Activated CD4-positive, alpha-beta T cell treated with anti-CD3 and anti-CD28 coated beads, Interleukin-10, Interleukin-2, amounts not matched to agents 100 ng/mL and 50 ng/mL, durations not matched to agents 16 hours and 8 hours (primary cell): Measurements from ENCODE around the gene ATG7.
"Not testable (repeated sequence)": the region's sequence is repeated elsewhere in the genome, so short reads cannot be mapped to it uniquely, and the experiment has no call there.

ENCODE experiments used
- DNase-seq: peaks from one replicate; pipeline ENCODE4 v3.0.0-alpha.2; 2020

The ATG7 gene

DNA sequence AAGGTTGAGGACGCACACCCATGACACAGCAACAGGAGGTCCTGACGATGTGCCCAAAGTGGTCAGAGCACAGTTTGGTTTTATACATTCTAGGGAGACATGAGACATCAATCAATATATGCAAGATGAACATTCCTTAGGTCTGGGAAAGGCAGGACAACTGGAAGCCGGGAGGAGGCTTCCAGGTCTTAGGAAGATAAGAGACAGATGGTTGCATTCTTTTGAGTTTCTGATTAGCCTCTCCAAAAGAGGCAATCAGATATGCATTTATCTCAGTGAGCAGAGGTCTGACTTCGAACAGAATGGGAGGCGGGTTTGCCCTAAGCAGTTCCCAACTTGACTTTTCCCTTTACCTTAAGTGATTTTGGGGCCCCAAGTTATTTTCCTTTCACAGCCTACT is 16.7 kb upstream of the ATG7 start:
- not testable (repeated sequence) for DNase-seq

DNA sequence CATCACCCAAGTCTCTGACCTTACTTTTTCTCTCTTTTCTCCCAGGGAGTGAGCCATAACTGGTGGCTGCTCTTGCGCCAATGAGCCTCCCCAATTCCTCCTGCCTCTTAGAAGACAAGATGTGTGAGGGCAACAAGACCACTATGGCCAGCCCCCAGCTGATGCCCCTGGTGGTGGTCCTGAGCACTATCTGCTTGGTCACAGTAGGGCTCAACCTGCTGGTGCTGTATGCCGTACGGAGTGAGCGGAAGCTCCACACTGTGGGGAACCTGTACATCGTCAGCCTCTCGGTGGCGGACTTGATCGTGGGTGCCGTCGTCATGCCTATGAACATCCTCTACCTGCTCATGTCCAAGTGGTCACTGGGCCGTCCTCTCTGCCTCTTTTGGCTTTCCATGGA is 13.2 kb upstream of the ATG7 start:
- no peak for DNase-seq

DNA sequence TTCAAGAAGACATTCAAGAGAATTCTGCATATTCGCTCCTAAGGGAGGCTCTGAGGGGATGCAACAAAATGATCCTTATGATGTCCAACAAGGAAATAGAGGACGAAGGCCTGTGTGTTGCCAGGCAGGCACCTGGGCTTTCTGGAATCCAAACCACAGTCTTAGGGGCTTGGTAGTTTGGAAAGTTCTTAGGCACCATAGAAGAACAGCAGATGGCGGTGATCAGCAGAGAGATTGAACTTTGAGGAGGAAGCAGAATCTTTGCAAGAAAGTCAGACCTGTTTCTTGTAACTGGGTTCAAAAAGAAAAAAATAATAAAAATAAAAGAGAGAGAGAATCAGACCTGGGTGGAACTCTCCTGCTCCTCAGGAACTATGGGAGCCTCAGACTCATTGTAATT is 11.7 kb upstream of the ATG7 start:
- no peak for DNase-seq

DNA sequence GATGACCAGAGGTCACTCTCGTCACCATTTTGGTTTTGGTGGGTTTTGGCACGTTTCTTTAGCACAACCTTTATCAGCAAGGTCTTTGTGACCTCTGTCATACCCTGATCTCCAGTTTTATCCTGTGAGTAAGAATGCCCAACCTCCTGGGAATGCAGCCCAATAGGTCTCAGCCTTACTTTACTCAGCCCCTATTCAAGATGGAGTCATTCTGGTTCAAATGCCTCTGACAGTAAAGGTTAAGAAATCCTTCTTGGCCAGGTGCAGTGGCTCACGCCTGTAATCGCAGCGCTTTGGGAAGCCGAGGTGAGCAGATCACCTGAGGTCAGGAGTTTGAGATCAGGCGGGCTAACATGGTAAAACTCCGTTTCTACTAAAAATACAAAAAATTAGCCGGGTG is 3.2 kb upstream of the ATG7 start:
- no peak for DNase-seq

DNA sequence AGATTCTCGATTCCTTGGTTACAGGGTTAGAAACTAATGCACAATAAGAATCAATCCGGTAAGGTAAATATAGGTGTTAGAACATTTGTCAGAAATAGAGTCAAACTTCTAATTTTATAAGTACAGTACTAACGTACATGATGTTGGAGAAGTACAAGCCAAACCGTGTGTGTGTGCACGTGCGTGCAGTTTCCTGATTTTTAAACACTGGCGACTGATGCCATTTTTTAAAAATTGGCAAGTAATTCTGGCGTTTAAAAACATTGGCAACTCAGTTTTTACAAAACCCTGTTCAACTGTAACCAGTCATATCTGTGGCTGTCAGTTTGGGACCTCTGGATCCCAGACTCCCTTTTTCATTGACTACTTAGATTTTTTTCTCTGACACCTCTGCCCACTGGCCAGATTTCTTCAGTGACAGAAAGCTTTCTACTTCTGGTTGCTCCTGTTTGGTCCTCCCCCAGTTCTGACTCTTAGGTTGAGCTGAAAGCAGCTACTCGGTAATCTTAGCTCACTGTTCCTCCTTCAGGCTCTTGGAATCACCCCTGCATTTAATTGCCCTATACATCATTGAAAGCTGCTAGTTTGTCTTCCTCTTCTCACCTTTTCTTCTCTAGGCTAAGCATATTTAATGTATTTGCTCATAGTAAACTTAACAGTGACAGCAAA is 843 bp downstream of the ATG7 start:
- DNase-seq = no peak

DNA sequence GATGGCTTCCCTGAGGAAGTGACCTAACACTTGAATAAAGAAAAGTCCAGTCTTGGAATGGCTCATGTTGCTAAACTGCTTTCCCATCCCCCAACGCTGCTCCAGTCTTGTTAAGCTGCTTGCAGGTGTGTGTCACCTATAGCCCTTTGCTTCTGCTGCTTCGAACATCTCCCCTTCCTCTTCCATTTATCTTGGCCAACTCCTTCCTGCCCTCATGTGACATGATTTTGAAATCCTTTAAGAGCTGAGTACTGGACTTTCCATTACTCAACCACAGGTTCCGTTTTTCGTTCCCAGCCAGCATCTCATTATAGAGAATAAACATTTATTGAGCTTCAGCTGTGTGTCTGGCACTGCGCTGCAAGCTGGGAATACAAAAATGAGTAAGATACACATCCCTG is 1.7 kb downstream of the ATG7 start:
- no peak for DNase-seq

DNA sequence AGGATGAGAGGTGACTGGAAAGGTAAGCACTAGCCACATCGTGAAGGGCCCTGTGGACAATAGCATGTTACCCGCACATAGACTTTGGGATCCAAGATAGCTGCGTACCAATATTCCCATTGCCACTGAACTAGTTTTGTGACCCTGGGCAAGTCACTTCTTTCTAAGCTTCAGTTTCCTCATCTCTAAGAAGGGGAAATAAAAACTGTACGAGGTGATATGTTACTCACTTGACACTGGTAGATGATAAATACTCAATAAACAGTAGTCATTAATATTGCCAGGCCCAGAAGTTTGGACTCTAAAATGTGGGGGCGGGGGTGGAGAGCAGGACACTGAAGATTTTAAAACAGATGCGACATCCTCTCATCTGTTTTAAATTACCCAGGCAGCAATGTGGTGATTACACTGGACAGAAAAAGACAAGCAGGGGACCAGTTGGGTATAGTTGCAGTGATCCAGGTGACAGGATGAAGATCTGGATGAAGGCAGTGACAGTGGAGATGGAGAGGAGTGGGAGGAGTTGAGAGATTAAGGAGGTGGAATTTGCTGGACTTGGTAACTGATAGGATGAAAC is 2.5 kb downstream of the ATG7 start:
- no peak for DNase-seq

DNA sequence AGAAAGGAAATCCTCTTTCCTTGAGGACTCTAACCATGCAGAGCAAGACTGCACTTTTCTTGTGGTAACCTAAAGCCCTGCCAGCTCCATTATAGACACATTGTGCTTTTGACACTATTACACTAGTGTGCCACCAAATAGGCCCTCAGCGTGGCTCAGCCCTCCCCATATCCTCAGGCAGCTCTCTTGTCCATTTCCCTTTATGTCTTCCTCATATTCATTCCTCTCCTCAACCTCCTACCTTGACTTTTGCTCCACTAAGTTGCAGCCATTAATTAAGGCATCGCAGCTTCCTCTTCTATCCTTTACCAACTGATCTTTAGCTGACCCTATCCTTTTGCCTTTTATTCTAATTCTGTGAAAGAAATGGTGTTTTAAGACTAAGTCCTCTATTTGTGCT is 3.7 kb downstream of the ATG7 start:
- no peak for DNase-seq

DNA sequence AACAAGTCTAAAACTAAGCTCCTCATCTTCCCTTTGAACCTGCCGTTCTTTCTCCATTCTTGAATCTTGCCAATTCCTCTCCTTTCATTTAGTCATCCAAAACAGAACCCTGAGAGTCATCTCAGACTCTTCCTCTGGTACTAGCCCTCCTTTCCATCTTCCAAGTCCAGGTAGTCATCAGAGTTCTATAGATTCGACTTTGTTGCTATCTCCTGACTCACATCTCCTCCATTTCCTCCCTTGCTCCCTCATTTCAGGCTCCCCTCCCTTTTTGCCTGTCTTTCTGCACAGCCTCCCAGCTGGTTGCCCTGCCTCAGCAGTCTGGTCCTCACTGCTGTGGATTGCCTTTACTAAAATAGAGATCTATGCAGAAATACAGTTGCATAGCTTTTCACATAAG is 4.7 kb downstream of the ATG7 start:
- no peak for DNase-seq

DNA sequence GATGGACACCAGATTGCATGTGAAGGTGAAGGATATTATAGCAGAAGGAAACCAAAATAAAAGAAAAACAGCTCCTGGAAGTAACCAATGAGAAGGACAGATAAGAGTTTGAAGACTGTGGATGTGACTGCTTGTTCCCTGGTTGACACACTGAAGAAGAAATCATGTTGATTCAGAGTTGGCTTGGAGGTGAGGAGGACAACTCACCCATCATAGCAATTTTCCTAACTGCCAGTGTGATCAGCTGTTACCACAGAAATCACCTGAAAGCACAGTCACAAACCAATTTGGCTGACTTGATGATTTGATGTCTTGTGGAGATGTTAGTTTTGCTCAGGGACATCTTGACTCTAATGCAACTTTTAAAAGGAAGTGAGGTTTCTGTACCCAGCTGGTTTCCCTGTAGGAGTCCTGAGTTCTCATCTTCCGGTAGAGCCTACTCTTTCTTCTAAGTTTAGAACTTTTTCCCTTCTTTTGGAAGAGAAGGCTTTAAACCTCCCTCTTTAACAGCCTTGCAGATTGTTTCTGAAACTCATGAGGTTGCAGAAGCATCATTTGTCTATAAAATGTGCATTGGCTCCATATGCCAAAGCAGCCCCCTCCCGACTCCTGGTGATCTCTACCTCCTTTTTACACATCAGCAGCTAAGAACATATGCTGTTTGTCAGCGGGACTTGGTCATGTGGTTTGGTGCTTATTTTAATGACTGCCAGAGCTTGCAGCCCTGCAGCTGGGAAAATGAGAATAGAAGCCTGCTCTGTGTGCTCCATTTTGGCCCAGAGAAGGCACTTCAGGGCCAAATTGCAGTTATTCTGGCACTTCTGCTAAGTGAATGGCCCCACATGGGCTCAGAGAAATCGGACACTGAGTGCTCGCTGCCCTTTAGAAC is 10.3 kb downstream of the ATG7 start:
- DNase-seq = peak; percentile 39

DNA sequence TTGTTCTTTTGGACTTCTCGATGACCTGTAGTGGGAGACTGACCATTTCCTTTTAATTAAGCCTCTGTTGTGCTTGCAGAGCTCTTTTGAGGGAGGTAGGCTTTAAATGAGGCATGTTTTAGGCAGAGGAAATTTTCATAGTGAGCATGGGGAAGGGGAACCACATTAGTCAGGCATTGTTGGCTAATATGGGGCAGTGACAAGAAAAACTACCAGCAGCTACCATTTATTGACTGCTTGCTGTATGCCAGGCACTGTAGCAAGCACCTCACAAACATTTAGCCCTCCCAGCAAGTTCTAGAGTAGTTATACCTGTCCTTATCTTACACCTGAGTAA is 10.9 kb downstream of the ATG7 start:
- DNase-seq = no peak

DNA sequence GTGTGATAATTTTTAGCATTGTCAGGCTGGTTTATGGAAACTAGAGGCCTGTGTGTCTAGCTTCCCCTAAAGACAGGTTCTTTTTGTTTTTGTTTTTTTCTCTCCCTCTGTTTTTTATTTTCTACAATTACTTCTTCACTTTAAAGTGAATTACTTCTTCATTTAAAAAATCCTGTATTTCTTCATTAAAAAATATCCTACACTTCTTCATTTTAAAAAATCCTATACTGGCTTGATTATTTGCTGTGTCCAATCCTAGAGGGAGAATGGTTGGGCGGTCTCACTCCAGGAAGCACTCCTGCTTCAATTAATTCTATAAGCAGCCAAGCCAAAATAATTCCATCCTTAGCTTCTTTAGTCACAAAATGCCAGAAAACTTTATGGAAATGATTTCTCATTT is 11.8 kb downstream of the ATG7 start:
- no peak for DNase-seq

DNA sequence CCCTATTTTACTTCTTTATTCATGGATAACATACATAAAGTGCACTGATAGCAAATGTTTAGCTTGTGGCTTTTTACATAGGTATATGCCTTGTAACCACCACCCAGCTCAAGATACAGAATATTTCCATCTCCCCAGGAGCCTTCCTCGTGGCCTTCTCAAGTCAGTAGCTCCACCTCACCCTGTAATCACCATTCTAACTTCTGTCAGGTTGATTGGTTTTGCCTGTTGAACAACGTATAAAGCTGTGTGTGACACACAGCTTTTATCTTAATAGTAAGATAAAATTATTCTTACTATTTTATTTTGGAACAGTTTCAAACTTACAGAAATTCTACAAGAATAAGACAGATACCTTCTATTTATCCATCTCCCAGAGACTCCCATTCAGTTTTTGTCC is 13.3 kb downstream of the ATG7 start:
- no peak for DNase-seq

DNA sequence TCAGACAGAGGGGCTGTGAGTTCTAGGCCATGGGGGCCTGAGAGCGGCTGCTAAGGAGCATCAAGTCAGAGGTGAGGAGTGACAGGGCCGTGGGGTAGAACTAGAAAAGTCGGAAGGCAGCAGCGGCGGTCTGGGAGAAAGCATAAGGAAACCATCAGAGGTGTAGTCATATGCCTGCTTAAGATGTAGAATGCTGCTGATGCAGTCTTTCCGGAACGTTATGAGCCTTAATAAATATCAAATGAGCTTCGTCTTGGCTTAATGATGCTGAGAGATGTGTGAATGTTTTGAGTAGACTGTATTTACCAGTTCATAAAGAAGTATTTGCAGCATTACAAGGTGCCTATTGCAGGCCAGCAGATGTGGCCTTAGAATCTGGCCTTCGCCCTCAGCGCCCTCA is 15.2 kb downstream of the ATG7 start:
- no peak for DNase-seq

DNA sequence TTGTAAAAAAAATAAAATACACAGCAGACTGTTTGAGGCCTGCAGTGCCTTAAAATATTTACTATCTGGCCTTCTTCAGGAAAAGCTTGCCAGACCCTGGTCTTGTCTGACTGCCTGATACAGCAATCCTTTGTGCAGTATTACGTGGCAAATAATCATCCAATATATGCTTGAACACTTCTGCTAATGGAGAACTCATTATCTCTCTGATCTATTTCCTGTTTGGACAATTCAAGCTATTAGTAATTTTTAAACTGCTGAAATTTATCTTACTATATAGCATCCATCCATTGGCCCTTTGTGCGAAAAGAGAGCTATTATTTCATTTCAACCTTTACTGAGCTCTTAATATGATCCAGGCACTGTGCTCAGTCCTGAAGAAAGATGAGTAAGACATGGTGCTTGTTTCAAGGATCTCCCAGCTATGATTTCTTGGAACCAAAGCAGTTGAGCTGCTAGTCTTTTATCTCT is 15.9 kb downstream of the ATG7 start:
- no peak for DNase-seq

DNA sequence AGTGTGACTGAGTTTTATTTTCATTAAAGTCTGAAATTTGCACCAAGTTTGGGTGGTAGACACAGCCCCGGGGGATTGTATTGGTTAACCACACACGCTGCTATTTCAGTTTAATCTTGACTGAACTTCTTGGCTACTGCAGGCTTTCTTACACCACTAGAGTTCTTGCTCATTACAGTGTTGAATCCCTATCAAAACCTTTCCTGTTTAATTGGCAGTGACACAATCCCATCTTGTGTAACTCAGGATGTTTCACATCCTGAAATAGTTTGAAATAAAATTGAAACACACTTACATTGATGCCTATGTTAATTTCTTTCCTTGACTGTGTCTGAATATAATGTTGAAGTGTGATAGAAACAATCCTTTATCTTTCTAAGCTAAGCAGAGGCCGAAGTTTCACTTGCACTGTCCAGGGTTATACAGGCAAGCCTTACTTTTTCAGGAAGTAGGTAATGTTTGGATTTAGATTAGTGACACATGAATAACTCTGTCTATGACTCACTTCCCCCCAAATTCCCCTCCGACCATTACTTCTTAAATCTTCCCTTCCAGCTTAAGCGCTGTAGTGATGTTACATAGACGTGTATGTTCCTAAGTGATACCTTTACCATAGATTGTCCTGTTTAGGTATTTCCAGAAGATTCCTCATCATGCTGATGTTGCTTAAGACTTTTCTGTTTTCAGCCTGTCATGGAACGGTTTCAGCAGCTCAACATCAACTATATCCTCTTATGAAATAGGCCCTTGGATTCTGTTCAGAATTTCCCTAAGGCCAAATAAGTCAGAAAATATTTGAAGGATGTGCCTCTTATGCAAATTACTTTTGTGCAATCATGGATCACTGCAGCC is 16.8 kb downstream of the ATG7 start:
- peak; percentile 57 for DNase-seq

DNA sequence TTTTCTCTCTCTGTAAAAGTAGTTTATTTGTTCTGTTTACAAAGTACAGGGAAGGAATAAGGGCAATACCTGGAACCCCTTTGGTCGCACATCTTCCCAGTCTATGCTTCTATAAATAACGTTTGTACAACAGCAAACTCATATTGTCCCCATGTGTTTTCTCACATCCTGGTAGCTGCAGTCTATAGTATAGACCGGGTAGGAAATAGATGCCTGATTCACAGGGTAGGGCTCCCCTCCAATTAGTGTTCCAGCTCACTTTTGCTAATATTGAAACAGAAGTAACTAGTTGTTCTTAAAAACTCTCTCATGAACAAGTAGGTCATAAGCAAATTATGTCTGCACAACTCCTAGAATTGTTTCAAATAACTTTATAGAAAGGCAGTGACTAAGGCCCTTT is 17.7 kb downstream of the ATG7 start:
- peak; percentile 61 for DNase-seq

DNA sequence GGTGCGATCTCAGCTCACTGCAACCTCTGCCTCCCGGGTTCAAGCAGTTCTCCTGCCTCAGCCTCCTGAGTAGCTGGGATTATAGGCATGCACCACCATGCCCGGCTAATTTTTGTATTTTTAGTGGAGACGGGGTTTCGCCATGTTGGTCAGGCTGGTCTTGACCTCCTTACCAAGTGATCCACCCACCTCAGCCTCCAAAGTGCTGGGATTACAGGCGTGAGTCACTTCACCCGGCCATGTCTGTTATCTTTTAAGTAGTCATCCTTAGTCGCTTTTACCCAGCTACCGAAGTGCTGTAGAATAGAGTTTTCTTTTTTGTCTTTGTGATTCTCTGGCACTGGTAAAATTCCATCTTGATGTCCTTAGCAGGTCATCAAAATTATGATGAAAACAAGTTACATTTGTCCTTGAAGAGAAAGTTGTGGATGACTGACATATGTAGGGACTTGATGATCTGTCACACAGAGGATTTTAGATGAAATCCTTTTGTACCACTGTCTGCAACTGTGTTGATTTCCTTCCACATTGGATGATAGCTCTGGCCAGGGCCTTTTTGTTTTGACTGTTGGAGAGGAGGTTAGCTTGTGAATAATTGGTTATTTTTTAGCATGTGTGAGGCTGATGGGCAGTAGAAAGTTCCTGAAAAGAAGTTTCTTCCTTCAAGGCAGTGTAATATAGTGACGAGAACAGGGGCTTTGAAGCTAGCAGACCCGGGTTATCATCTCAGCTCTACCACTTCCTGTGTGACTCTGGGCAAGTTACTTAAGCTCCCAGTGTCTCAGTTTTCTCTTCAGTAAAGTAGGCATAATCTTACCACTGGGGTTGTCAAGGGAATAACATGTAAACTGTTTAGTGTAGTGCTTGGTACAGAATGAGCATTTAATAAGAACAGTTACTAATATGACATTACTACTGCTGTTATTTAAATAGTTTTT is 18.8 kb downstream of the ATG7 start:
- DNase-seq = peak; percentile 75

DNA sequence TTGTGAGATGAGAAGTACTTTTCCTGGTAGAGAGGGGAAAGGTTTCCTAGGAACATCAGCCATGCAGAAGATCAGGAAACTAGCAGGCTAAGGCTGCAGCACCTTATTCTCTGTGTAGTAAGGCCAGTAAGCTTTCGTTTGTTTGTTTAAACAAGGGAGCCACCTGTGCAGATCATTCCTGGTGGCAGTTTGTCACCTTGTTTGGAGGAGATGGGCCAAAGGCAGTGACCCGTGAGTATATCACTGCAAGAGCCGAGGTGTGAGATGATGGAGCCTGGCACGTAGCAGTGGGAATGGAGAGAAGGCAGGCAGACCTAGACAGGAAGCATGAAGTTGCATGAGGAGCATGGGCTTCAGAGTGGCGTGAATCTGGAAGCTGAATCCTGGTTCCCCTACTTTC is 19.6 kb downstream of the ATG7 start:
- no peak for DNase-seq

DNA sequence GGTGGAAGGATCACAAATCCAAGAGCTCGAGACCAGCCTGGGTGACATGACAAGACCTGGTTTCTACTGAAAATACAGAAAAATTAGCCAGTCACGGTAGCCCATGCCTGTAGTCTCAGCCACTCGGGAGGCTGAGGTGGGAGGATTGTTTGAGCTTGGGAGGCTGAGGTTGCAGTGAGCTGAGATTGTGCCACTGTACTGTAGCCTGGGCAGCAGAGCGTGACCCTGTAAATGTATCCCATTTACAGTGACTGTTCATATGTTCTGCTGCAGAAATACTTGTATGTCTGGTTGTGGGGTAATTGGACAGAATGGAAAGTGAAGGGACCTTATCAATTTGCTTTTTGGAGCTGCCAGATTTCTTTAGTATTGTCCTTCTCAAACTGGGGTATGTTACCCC is 24.9 kb downstream of the ATG7 start:
- DNase-seq = no peak

DNA sequence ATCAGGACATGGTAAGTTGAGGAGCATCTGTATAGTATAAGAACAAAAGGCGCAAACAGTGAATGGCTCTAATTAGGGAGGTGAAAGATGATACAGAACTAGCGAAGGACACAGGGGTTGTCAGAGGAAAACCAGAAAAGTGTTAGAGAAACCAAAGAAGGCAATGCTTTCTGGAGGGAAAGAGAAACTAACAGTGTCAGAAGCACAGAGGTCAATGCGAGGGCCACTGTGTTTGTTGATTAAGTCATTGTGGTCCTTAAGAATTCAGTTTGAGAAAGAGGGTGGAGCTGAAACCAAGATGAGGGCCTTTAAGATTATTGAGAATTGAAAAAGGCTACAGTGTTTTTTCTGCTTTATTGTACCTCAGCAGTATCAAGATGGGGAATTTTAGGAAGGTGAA is 28.8 kb downstream of the ATG7 start:
- peak; percentile 47 for DNase-seq

DNA sequence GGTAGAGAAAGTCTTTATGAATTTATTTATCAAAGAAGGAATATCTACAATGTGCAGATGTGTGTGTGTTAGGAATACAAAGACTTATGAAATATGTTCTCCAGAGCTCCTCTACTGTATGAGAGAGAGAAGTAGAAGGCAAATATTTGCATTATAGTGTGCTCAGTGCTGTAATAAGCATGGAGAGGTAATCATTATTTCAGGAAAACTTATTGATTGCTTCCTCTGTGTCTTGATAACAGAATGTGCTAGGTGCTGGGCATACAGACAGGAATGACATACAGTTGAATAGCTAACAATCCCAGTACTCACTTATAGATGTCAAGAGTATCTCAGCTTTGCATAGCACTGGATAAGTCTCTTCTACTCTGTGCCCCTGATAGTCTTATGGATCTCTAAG is 30.2 kb downstream of the ATG7 start:
- no peak for DNase-seq
